KMS-11 (cell line): Measurements from ENCODE around the gene GALNTL6.

ENCODE experiments used
- H2AFZ ChIP-seq: fragments of 200-600 bp; sonication (generic); 2 replicates; pipeline ENCODE4 v1.6.1; 2016; ENCODE audit warnings: antibody characterized with exemption, mixed run types, low read depth
- H3K27ac ChIP-seq: fragments of 200-600 bp; sonication (generic); 2 replicates; pipeline ENCODE4 v1.6.1; 2016; ENCODE audit warnings: mild to moderate bottlenecking, mixed run types
- H3K27me3 ChIP-seq: fragments of 200-600 bp; sonication (generic); 2 replicates; pipeline ENCODE4 v1.6.1; 2017; ENCODE audit warnings: mild to moderate bottlenecking, low read depth, mixed run types, moderate library complexity; ENCODE audit not compliant: insufficient read depth
- H3K36me3 ChIP-seq: fragments of 200-600 bp; sonication (generic); 2 replicates; pipeline ENCODE4 v1.6.1; 2017; ENCODE audit warnings: mild to moderate bottlenecking, mixed run types; ENCODE audit not compliant: insufficient read depth
- H3K4me1 ChIP-seq: fragments of 200-600 bp; sonication (generic); 2 replicates; pipeline ENCODE4 v1.6.1; 2016; ENCODE audit warnings: mild to moderate bottlenecking, low read depth, mixed run types; ENCODE audit not compliant: poor library complexity, severe bottlenecking
- H3K4me2 ChIP-seq: fragments of 200-600 bp; sonication (generic); 2 replicates; pipeline ENCODE4 v1.7.0; 2016; ENCODE audit warnings: mild to moderate bottlenecking, mixed run types
- H3K4me3 ChIP-seq: fragments of 200-600 bp; sonication (generic); IDR thresholded peaks from 2 replicates; pipeline ENCODE4 v1.6.1; 2017; ENCODE audit warnings: low read depth, low read length, mixed read lengths; ENCODE audit not compliant: insufficient read depth
- H3K79me2 ChIP-seq: fragments of 200-600 bp; sonication (generic); 2 replicates; pipeline ENCODE4 v1.6.1; 2016; ENCODE audit warnings: low read depth, mixed run types; ENCODE audit not compliant: insufficient read depth
- H3K9ac ChIP-seq: fragments of 200-600 bp; sonication (generic); 2 replicates; pipeline ENCODE4 v1.6.1; 2016; ENCODE audit warnings: mild to moderate bottlenecking, mixed run types
- H4K20me1 ChIP-seq: fragments of 200-600 bp; sonication (generic); 2 replicates; pipeline ENCODE4 v1.6.1; 2016; ENCODE audit warnings: mild to moderate bottlenecking, mixed run types; ENCODE audit not compliant: insufficient read depth
- TF ChIP-seq, protein P1 (sequence below): fragments of 200-600 bp; sonication (generic); conservative IDR thresholded peaks from 2 replicates; pipeline ENCODE4 v1.6.1; 2017; ENCODE audit warnings: low read depth, mild to moderate bottlenecking, antibody characterized with exemption, low read length, moderate library complexity, mixed read lengths

The GALNTL6 gene

DNA sequence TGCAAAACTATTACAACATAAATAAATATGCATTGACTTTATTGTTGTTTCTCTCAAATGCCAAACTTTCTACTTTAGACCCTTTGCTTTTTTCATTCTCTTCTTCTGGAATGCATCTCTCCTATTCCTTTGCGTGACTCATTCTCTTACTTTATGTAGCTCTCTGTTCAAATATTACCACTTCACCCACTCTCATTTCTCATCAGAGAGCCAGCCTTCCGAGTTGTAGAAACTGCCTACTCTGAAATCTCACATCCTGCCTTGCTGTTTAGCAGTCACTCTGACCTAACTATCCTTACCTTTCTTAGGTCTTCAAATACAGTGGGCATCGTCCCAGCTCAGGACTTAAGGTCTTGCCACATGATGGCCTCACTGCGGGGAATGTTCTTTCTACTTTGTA, 143.5 kb downstream of the GALNTL6 start:
- no peaks in the 10 kb centered on the region for H3K79me2 ChIP-seq
- H4K20me1 ChIP-seq, result no peaks in the 10 kb centered on the region
- no peak overlapping the region for H2AFZ ChIP-seq
- TF ChIP-seq, protein P1, sequence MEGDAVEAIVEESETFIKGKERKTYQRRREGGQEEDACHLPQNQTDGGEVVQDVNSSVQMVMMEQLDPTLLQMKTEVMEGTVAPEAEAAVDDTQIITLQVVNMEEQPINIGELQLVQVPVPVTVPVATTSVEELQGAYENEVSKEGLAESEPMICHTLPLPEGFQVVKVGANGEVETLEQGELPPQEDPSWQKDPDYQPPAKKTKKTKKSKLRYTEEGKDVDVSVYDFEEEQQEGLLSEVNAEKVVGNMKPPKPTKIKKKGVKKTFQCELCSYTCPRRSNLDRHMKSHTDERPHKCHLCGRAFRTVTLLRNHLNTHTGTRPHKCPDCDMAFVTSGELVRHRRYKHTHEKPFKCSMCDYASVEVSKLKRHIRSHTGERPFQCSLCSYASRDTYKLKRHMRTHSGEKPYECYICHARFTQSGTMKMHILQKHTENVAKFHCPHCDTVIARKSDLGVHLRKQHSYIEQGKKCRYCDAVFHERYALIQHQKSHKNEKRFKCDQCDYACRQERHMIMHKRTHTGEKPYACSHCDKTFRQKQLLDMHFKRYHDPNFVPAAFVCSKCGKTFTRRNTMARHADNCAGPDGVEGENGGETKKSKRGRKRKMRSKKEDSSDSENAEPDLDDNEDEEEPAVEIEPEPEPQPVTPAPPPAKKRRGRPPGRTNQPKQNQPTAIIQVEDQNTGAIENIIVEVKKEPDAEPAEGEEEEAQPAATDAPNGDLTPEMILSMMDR, result no peak
- no peaks in the 10 kb centered on the region; the same call in 1 of the 2 replicates for H3K36me3 ChIP-seq
- H3K27me3 ChIP-seq, result no peaks in the 10 kb centered on the region
- no peak overlapping the region for H3K4me2 ChIP-seq
- no peak overlapping the region for H3K4me3 ChIP-seq
- H3K27ac ChIP-seq, result no peak overlapping the region
- no peak overlapping the region for H3K9ac ChIP-seq
- H3K4me1 ChIP-seq, result no peaks in the 10 kb centered on the region

DNA sequence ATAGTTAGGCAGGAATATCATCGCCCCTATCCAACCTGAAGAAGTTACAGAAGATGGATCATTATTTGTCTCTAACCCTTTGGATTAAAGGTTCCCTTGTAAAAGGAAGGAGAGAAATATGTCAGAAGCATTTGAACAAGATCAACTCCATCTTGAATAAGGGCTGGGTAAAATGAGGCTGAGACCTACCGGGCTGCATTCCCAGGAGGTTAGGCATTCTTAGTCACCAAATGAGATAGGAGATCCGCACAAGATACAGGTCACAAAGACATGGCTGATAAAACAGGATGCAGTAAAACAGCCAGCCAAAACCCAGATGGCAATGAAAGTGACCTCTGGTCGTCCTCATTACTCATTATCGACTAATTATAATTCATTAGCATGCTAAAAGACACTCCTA, 148.9 kb downstream of the GALNTL6 start:
- H3K36me3 ChIP-seq, result no peaks in the 10 kb centered on the region
- H3K79me2 ChIP-seq, result no peaks in the 10 kb centered on the region
- H3K27ac ChIP-seq, result no peak overlapping the region
- H4K20me1 ChIP-seq, result no peaks in the 10 kb centered on the region
- no peaks in the 10 kb centered on the region for H3K4me1 ChIP-seq
- H2AFZ ChIP-seq, result no peak overlapping the region
- TF ChIP-seq, protein P1, result no peak
- no peak overlapping the region for H3K4me3 ChIP-seq
- H3K27me3 ChIP-seq, result no peaks in the 10 kb centered on the region
- H3K4me2 ChIP-seq, result no peak overlapping the region
- H3K9ac ChIP-seq, result no peak overlapping the region

DNA sequence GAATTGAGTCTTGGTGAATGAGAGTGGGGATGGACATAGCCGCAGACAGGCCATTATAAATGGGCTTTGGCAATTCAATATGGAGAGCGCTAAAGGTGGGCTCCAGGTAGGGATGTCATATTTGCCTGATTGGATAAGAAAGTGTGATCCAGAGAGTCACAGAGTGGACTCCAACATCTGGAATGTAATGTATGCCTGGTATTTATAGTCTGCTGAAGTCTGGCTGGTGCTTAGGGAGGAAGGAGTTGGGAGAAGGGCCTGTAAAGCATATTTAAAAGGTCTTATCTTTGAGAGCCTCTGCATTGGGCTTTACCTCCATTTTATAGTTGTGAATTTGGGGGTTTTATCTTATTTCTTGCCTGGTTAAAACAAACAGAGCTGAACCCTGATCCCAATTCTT, 153.2 kb downstream of the GALNTL6 start:
- H3K4me1 ChIP-seq, result no peaks in the 10 kb centered on the region
- no peak overlapping the region for H3K9ac ChIP-seq
- no peak overlapping the region for H2AFZ ChIP-seq

DNA sequence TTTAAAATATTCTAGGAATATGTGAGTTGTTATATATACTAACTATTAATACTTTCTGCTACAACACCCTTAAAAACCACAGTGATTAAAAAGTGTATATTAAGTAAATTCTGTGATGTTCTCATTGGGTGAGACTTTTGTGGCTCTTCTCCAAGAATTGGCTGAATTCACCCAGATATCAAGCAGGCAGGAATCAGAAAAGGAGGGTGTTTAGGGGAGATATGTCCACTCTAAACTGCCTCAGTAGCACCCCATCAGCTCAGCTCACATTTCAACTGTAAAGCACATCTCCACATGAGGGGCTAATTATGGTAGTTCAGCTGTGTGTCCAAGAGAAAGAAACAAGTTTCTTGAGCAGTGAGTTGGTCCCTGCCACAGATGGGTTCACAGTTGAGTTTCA, 165.0 kb downstream of the GALNTL6 start:
- no peak overlapping the region for H3K4me2 ChIP-seq
- peaks cover 13% of the 10 kb centered on the region for H3K4me1 ChIP-seq
- no peaks in the 10 kb centered on the region for H4K20me1 ChIP-seq
- H3K27me3 ChIP-seq, result no peaks in the 10 kb centered on the region
- H3K36me3 ChIP-seq, result no peaks in the 10 kb centered on the region
- TF ChIP-seq, protein P1, result no peak
- H3K79me2 ChIP-seq, result no peaks in the 10 kb centered on the region
- H3K9ac ChIP-seq, result no peak overlapping the region
- H2AFZ ChIP-seq, result no peak overlapping the region
- no peak overlapping the region for H3K4me3 ChIP-seq
- no peak overlapping the region for H3K27ac ChIP-seq

More for the DNA sequence above, 153.2 kb downstream of the GALNTL6 start:
- Histone ChIP-seq H3K4me3 (no peak overlapping the region), H3K27me3 (no peaks in the 10 kb centered on the region), H3K36me3 (no peaks in the 10 kb centered on the region), H4K20me1 (no peaks in the 10 kb centered on the region), H3K4me2 (no peak overlapping the region), H3K79me2 (no peaks in the 10 kb centered on the region), H3K27ac (no peak overlapping the region)
- TF ChIP-seq, protein P1, result no peak
